Activated CD4-positive, alpha-beta T cell treated with anti-CD3 and anti-CD28 coated beads for 36 hours (primary cell): ENCODE measurements around the gene SULF2. TPM values are rescaled to one million over a fixed set of nuclear protein-coding genes. Genes with fewer than 3 reads are reported as not detected.

Experiments used
- ATAC-seq: fragments of 200-7000 bp; cut with Tn5 transposase; one replicate; pipeline ENCODE4 v1.10.0; 2021; ENCODE audit warnings: mild to moderate bottlenecking, moderate library complexity
- CTCF ChIA-PET: fragments of 350-600 bp; sonication (Branson Sonifier 250); formaldehyde crosslinking; loops from one replicate; lab custom pipeline; 2021; ENCODE audit warnings: antibody characterized with exemption; lab: Charles Lee
- POLR2A ChIA-PET: fragments of 350-600 bp; sonication (Branson Sonifier 250); formaldehyde crosslinking; loops from one replicate; lab custom pipeline; 2021; ENCODE audit warnings: antibody characterized with exemption, inconsistent platforms; lab: Charles Lee
- DNase-seq: peaks from one replicate; pipeline ENCODE4 v3.0.0-alpha.2; 2020
- H3K27ac Mint-ChIP-seq: one replicate; pipeline ENCODE4 v1.8.0; 2021; ENCODE audit warnings: mixed read lengths
- H3K27me3 Mint-ChIP-seq: one replicate; pipeline ENCODE4 v1.8.0; 2021; ENCODE audit warnings: mixed read lengths
- H3K36me3 Mint-ChIP-seq: one replicate; pipeline ENCODE4 v1.8.0; 2021; ENCODE audit warnings: low read depth, mixed read lengths
- H3K4me1 Mint-ChIP-seq: one replicate; pipeline ENCODE4 v1.8.0; 2021; ENCODE audit warnings: mixed read lengths
- H3K4me3 Mint-ChIP-seq: one replicate; pipeline ENCODE4 v1.8.0; 2021; ENCODE audit warnings: mild to moderate bottlenecking, moderate library complexity, mixed read lengths
- H3K9me3 Mint-ChIP-seq: one replicate; pipeline ENCODE4 v1.8.0; 2021; ENCODE audit warnings: low read depth, mixed read lengths
- intact Hi-C, 2 experiments: fragments of 100-400 bp; cut with DNase I in 1 of 2; cut with micrococcal nuclease in 1 of 2; formaldehyde crosslinking; loops; one replicate each; pipeline versions ENCODE4 v1.14.2 to v1.15.1; 2022 to 2024; cut with DNase I, micrococcal nuclease
- total RNA-seq, 2 experiments: library from RNA; stranded (reverse); gene quantifications; one replicate each; pipeline ENCODE4 v1.2.3, GENCODE V29; 2021

The SULF2 gene
- total RNA-seq, 2 experiments from 2014 or later = 0.09 TPM; not detected in 1

DNA sequence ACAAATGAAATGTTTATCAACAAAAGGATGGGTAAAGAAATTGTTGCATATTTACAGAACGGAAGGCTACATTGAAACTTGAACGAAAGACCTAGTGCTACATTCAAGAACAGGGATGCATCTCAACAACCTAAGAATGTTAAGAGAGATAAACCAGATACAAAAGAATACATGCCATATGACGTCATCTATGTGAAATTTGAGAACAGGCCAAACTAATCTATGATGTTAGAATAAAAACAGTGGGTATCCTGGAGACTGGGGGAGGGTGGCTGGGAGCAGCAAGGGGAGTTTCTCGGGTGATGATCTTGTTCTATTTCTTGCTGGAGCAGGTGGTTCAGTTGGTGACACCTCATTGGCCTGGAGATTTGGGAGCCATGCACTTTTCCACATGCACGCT lies 81.5 kb downstream of the SULF2 start:
- POLR2A ChIA-PET = interaction anchor here (0.7 kb wide), 1 partner anchor 192 kb away, joined by 4 read pairs; no protein-coding TSS in a partner anchor
- Mint-ChIP-seq H3K9me3 (no peaks in the 10 kb centered on the region), H3K27me3 (peaks cover 3% of the 10 kb centered on the region), H3K4me3 (no peak overlapping the region), H3K27ac (no peak overlapping the region), H3K4me1 (no peaks in the 10 kb centered on the region), H3K36me3 (no peaks in the 10 kb centered on the region)
- CTCF ChIA-PET = interaction anchor here (0.6 to 0.7 kb wide), 2 partner anchors 243 to 1375 kb away, joined by 3 read pairs; no protein-coding TSS in a partner anchor
- intact Hi-C loops = no loop called here
- DNase-seq (no peak), ATAC-seq (no peak)

DNA sequence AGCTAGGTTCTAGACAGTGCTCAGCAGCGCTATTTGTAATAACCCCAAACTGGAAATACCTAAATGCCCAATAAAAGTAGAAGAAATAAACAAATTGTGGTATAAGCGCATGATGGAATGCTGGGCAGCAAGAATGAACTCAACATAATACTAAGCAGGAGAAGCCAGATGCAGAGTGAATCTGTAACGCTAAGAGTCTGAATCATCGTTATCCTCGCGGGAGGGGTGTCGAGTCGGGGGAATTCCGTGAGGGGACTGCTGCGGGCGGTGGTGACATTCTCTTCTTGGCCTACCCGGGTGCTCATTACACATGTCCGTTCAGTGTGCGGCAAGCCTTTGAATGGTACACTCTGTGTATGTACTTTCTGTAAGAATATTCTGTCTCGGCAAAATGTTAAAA lies 83.7 kb downstream of the SULF2 start:
- DNase-seq (no peak), ATAC-seq (no peak)
- ChIA-PET POLR2A (no interaction called here), CTCF (no interaction called here)
- Mint-ChIP-seq H3K4me1 (no peaks in the 10 kb centered on the region), H3K27me3 (no peaks in the 10 kb centered on the region), H3K9me3 (no peaks in the 10 kb centered on the region), H3K36me3 (no peaks in the 10 kb centered on the region), H3K27ac (no peak overlapping the region), H3K4me3 (no peak overlapping the region)
- intact Hi-C loops = no loop called here

DNA sequence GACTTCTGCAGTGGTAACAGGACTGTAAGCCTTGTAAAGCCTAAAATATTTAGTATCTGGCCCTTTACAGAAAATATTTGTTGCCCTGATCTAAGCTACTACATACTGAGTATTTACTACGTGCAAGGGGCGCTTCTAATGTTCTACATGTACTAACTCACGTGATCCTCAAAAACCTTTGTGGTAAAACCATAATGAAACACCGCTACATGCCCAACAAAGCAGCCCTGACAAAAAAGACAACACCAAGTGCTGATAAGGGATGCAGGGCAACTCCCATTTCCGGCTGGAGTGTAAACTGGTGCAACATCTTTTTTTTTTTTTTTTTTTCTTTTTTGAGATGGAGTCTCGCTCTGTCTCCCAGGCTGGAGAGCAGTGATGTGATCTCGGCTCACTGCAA lies 85.0 kb downstream of the SULF2 start:
- Mint-ChIP-seq H3K36me3 (no peaks in the 10 kb centered on the region), H3K27ac (no peak overlapping the region), H3K27me3 (no peaks in the 10 kb centered on the region), H3K9me3 (no peaks in the 10 kb centered on the region), H3K4me1 (peaks cover 5% of the 10 kb centered on the region), H3K4me3 (no peak overlapping the region)
- POLR2A ChIA-PET = no interaction called here
- intact Hi-C loops = no loop called here
- ATAC-seq (no peak), DNase-seq (no peak)
- CTCF ChIA-PET = no interaction called here

DNA sequence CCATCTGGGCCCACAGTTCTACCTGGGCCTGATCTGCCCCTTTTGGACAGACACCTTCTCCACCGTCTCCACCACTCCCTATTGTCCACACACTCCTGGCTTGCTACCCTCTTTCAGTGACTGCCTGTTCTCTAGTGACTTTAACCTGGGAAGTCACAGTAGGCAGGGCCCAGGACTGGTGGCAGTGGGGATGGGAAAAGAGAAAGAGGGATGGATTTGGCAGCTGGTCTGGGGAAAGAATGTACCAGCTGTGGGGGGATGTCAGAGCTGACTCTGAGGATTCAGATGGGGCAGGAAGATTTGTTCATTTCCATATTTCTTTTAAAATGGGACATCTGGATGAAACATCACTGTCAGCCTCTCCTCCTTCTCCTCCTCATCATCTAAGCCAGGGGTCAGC lies 85.5 kb downstream of the SULF2 start:
- H3K4me1 Mint-ChIP-seq = peaks cover 10% of the 10 kb centered on the region
- DNase-seq (no peak), ATAC-seq (no peak)
- no peaks in the 10 kb centered on the region for H3K36me3 Mint-ChIP-seq
- H3K9me3 Mint-ChIP-seq = no peaks in the 10 kb centered on the region
- H3K27me3 Mint-ChIP-seq = no peaks in the 10 kb centered on the region
- POLR2A ChIA-PET = no interaction called here
- no peak overlapping the region for H3K27ac Mint-ChIP-seq
- CTCF ChIA-PET = no interaction called here
- intact Hi-C loops = no loop called here
- H3K4me3 Mint-ChIP-seq = no peak overlapping the region

DNA sequence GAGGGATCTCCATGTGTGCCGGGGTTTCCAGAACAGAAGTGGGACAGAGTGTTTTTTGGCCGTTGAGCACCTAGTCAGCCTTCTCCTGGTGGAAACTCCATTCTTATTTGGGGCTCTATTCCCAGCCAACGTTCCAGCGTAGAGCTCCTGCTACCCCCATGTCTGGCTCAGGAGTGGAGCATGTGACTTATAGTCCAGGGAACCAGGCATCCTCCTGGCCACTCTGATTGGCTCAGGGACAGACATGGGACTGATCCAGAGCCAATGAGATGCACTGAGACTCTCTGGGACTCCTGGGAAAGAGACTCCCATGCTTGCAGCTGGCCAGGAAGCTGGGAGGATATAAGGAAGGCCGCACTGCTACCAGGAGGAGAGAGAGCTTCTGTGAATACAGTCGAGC lies 87.1 kb downstream of the SULF2 start:
- no peaks in the 10 kb centered on the region for H3K36me3 Mint-ChIP-seq
- H3K27ac Mint-ChIP-seq = no peak overlapping the region
- H3K9me3 Mint-ChIP-seq = no peaks in the 10 kb centered on the region
- ATAC-seq (no peak), DNase-seq (no peak)
- intact Hi-C loops = no loop called here
- H3K4me1 Mint-ChIP-seq = peaks cover 11% of the 10 kb centered on the region
- H3K4me3 Mint-ChIP-seq = no peak overlapping the region
- H3K27me3 Mint-ChIP-seq = no peaks in the 10 kb centered on the region
- ChIA-PET POLR2A (no interaction called here), CTCF (interaction anchor here (0.5 to 1.0 kb wide), 2 partner anchors 44 to 923 kb away, joined by 3 read pairs; no protein-coding TSS in a partner anchor)

DNA sequence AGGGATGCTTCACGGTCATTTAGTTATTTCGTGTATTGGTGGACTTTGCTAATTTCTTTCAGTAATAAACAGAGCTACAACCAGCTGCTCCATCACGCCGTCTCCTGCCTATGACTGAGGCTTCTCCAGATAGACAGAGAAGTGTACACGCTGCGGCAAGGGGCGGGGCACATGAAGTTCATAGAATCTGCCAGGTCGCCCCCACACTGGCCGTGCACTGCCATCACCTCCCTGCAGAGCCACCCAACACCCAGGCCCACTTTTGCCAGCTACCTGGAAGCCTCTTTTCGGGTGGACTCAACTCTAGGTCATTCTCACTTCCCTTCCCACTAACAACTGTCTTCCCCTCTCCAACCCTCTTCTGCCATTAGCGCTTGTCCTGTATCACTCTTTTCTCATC lies 88.4 kb downstream of the SULF2 start:
- Mint-ChIP-seq H3K4me3 (no peak overlapping the region), H3K27me3 (no peaks in the 10 kb centered on the region), H3K4me1 (peaks cover 11% of the 10 kb centered on the region), H3K36me3 (no peaks in the 10 kb centered on the region), H3K27ac (no peak overlapping the region), H3K9me3 (peaks cover 3% of the 10 kb centered on the region)
- CTCF ChIA-PET = interaction anchor here (0.8 kb wide), 1 partner anchor 924 kb away, joined by 3 read pairs; no protein-coding TSS in a partner anchor
- POLR2A ChIA-PET = no interaction called here
- intact Hi-C loops = no loop called here
- ATAC-seq (no peak), DNase-seq (no peak)

DNA sequence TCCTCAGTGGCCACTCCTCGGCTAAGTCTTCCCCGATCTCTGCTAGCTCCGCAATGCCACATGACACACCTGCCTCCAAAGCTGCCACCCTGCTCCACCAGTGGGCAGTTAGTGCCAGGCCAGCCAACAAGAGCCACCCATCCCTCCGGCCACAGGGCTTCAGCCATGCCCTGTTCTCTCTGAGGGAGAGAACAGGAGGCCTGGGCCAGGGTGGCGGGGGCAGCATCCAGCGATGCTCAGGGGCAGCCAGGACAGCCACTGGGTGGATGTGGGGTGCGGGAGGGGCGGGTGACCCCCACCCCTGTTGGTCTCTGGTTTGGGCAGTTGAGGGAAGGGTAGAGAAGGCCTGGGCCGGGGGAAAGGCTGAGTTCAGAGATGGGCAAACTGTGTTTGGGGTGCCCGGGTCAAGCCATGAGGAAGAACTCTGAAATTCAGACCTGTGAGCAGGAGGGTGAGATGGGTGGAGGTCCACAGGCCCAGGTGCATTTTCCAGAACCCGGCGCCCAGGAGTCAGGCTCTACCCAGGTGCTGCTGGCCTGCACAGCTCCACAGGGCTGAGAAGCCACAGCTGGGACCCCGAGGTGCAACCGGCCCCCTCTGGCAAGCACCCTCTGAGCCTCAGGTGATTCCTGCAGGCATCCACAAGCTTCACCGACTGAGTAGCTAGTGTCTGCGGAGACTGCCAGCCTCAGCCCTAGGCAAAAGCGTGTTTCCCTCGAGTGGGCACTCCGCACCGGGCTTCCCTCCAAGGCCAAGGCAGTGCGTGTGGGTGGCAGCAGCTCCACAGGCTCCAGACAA lies 91.1 kb downstream of the SULF2 start:
- H3K9me3 Mint-ChIP-seq = peaks cover 5% of the 10 kb centered on the region
- ATAC-seq (no peak), DNase-seq (no peak)
- POLR2A ChIA-PET = interaction anchor here (0.6 kb wide), 2 partner anchors 10 to 238 kb away, joined by 3 to 4 read pairs; no protein-coding TSS in a partner anchor
- H3K27me3 Mint-ChIP-seq = peaks cover 6% of the 10 kb centered on the region
- intact Hi-C loops = no loop called here
- no peaks in the 10 kb centered on the region for H3K36me3 Mint-ChIP-seq
- no peak overlapping the region for H3K27ac Mint-ChIP-seq
- H3K4me1 Mint-ChIP-seq = peaks cover 11% of the 10 kb centered on the region
- H3K4me3 Mint-ChIP-seq = no peak overlapping the region
- CTCF ChIA-PET = interaction anchor here (0.6 to 1.5 kb wide), 11 partner anchors 13 to 942 kb away, joined by 3 to 5 read pairs (median 3); no protein-coding TSS in a partner anchor

DNA sequence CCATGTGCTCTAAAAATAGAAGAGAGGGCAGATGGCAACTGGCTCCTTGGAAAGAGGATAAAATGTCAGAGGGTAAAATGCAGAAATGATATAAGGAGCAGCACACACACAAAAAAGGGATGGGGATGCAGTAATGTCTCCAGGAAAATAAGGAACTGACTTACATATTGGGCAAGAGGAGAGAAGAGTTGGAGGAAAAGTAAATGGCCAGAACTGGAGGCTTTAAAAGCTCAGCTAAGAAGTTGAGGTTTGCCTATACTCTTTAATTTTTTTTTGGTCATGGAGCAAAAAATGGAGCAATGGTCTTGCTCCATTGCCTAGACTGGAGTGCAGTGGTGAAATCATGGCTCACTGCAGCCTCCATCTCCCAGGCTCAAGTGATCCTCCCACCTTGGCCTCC lies 93.7 kb downstream of the SULF2 start:
- H3K4me1 Mint-ChIP-seq = peaks cover 11% of the 10 kb centered on the region
- CTCF ChIA-PET = interaction anchor here (2.0 kb wide), 1 partner anchor 14 kb away, joined by 6 read pairs; no protein-coding TSS in a partner anchor
- no peak for DNase-seq

DNA sequence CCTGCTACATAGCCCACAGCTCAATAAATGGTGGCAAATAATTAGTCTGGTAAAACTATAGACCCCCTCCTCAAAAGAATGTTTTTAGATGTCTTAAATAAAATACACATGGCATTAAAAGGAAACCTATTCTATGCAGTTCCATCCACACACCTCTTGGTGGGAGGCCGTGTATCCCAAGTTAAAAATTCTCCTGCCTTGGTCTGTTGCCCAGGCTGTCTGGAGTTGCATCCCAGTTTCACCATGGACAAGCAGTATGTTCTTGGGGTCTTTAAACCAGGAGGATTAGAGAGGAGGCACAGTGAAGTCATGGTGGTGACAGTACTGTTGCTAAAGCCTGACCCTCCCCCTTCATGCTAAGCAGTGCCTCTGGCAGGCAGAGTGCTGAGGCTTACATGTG lies 95.5 kb downstream of the SULF2 start:
- CTCF ChIA-PET = interaction anchor here (0.6 to 1.7 kb wide), 3 partner anchors 12 to 728 kb away, joined by 3 to 4 read pairs (median 3); no protein-coding TSS in a partner anchor
- no peak overlapping the region for H3K27ac Mint-ChIP-seq
- peaks cover under 1% of the 10 kb centered on the region for H3K4me1 Mint-ChIP-seq
- ATAC-seq (no peak), DNase-seq (no peak)
- H3K9me3 Mint-ChIP-seq = peaks cover 5% of the 10 kb centered on the region
- no peaks in the 10 kb centered on the region for H3K36me3 Mint-ChIP-seq
- peaks cover 9% of the 10 kb centered on the region for H3K27me3 Mint-ChIP-seq
- no peak overlapping the region for H3K4me3 Mint-ChIP-seq
- POLR2A ChIA-PET = no interaction called here
- intact Hi-C loops = no loop called here

More for the DNA sequence above, 93.7 kb downstream of the SULF2 start:
- H3K27me3 Mint-ChIP-seq = peaks cover 9% of the 10 kb centered on the region
- no peaks in the 10 kb centered on the region for H3K36me3 Mint-ChIP-seq
- peaks cover 5% of the 10 kb centered on the region for H3K9me3 Mint-ChIP-seq
- intact Hi-C loops = no loop called here
- H3K27ac Mint-ChIP-seq = no peak overlapping the region
- no peak for ATAC-seq
- H3K4me3 Mint-ChIP-seq = no peak overlapping the region
- POLR2A ChIA-PET = no interaction called here

DNA sequence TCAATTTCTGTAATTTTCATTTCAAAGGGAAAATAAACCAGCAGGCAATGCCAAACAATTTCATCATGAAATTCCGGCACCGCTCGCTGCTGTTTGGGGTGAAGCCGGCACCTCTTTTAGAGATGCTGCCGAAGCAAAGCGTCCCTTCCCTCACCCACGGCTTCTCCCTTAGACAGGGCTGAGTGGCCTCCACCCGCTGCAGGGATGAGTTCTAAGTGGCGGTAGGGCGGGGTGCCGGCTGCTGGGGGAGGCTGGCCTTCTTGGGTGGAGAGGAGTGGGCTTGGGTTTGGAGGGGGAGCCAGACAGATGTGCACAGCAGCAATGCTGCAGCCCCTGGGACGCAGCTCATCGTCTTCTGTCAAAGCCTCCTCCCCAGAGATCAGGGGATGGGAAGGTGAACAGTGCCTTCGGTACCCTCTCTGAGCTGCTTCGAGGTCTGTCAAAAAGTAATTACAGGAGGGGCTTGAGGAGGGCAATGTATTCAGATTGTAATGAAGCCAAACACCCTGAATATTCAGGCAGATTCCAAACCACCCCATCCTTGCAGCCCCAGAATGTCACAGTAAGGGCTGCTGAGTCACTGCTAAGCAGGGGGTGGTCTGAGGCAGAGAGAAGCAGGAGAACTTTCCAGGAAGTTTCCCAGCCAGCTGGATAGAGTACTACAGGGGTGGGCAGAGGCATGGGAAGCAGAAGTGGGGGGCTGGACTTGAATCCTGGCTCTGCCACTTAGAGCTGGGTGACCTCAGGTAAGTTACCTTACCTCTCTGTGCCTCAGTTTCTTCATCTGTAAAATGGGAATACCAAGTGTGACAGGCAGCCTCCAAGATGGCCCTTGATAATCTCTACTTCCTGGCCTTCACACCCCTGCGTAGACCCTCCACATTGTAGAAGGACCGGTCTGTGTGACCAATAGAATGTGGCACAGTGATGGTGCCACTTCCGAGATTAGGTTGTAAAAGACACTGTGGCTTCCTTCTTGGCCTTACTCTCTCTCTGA lies 96.6 kb downstream of the SULF2 start:
- peaks cover 9% of the 10 kb centered on the region for H3K27me3 Mint-ChIP-seq
- peaks cover 5% of the 10 kb centered on the region for H3K9me3 Mint-ChIP-seq
- no peak for ATAC-seq
- ChIA-PET POLR2A (no interaction called here), CTCF (interaction anchor here (0.7 to 1.7 kb wide), 3 partner anchors 9 to 36 kb away, joined by 3 to 4 read pairs (median 3); no protein-coding TSS in a partner anchor)
- no peaks in the 10 kb centered on the region for H3K36me3 Mint-ChIP-seq
- no peak overlapping the region for H3K27ac Mint-ChIP-seq
- H3K4me3 Mint-ChIP-seq = no peak overlapping the region
- DNase-seq = no peak
- intact Hi-C loops = no loop called here
- H3K4me1 Mint-ChIP-seq = no peaks in the 10 kb centered on the region
